ENCODE results near the gene RAB7B.

Gene RAB7B

DNA sequence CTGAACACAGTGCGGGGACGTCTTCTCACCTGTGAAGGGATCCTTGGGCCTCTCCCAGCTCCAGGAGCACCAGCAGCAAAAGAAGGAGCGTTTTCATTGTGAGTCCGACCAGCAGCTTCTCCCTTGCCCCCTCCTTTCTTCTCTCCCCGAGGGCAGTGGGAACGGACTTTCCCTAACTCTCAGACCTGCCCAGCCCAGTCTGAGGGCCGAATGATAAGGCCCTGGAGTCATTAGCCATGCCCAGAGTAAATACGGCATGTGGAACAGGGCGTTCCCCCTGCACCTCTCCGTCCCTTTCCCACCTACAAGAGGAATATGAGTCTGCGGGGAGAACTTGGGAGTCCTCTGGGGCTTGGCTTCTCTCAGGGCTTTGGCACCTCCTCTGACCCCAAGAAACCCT lies 20.5 kb upstream of the RAB7B start, which contains the start of gene CTSE:
Gene CTSE, minus strand, starts transcription at position 201 of the 400 bp plus-strand sequence. Its CDS starts 104 bp downstream, at position 97.
- TF ChIP-seq EZH2phosphoT487 (conservative IDR thresholded peaks at IDR 0.05; ENCODE audit: low read length) (no peak), CTCF (IDR thresholded peaks at IDR 0.05; ENCODE audit: insufficient read depth, low read length, poor library complexity, severe bottlenecking) (no peak)
- H4K20me1 ChIP-seq (ENCODE audit: low read depth, low read length): no peaks in the 10 kb centered on the region
- no peak within 1 kb of the TSS for H3K4me2 ChIP-seq (ENCODE audit: low read depth, low read length, poor library complexity, severe bottlenecking)
- no peak within 1 kb of the TSS for H3K4me3 ChIP-seq (ENCODE audit: insufficient read depth, low read length, poor library complexity, severe bottlenecking)
- H3K36me3 ChIP-seq (ENCODE audit: low read length): no peaks in the 10 kb centered on the region
- no peak within 1 kb of the TSS for H3K9ac ChIP-seq (ENCODE audit: low read length)
- no peaks in the 10 kb centered on the region for H3K79me2 ChIP-seq (ENCODE audit: insufficient read depth, low read length)
- no peaks in the 10 kb centered on the region for H3K27me3 ChIP-seq (ENCODE audit: low read length)
- H3K9me3 ChIP-seq (ENCODE audit: insufficient read depth, low read length): no peaks in the 10 kb centered on the region
- H2AFZ ChIP-seq (ENCODE audit: low read depth, low read length, severe bottlenecking): no peak within 1 kb of the TSS
- H3K27ac ChIP-seq (ENCODE audit: low read depth, low read length): no peak within 1 kb of the TSS
- no peaks in the 10 kb centered on the region for H3F3A ChIP-seq (ENCODE audit: insufficient read depth)
- no peaks in the 10 kb centered on the region for H3K9me2 ChIP-seq (replicated peaks; ENCODE audit: insufficient read depth, low read length)

DNA sequence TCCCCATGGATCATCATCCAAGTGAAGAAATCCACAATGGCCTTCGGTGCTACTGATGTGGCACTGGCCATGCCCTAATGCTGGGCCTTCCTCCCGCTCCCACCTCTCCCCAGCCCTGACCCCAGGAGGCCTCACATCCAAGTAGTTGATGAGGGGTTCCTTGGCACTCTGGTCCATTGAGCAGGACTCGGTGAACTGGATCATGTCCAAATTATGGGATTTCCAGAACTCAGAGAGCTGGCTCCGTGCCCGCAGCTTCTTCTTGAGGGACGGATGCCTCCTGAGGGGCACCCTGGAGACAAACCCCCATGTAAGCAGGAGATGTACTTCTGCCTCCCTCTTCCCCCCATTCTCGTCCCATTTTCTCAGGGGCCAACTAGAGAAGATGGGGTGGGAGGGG lies 19.6 kb upstream of the RAB7B start:
- no peak overlapping the region for H2AFZ ChIP-seq (ENCODE audit: low read depth, low read length, severe bottlenecking)
- H3K4me3 ChIP-seq (ENCODE audit: insufficient read depth, low read length, poor library complexity, severe bottlenecking): no peak overlapping the region
- no peaks in the 10 kb centered on the region for H3K9me3 ChIP-seq (ENCODE audit: insufficient read depth, low read length)
- H3K4me2 ChIP-seq (ENCODE audit: low read depth, low read length, poor library complexity, severe bottlenecking): no peak overlapping the region
- no peaks in the 10 kb centered on the region for H3K79me2 ChIP-seq (ENCODE audit: insufficient read depth, low read length)
- no peaks in the 10 kb centered on the region for H3K36me3 ChIP-seq (ENCODE audit: low read length)
- TF ChIP-seq EZH2phosphoT487 (conservative IDR thresholded peaks at IDR 0.05; ENCODE audit: low read length): no peak
- no peak for TF ChIP-seq CTCF (IDR thresholded peaks at IDR 0.05; ENCODE audit: insufficient read depth, low read length, poor library complexity, severe bottlenecking)
- H4K20me1 ChIP-seq (ENCODE audit: low read depth, low read length): no peaks in the 10 kb centered on the region
- H3K9ac ChIP-seq (ENCODE audit: low read length): no peak overlapping the region
- no peaks in the 10 kb centered on the region for H3K9me2 ChIP-seq (replicated peaks; ENCODE audit: insufficient read depth, low read length)
- H3K27me3 ChIP-seq (ENCODE audit: low read length): no peaks in the 10 kb centered on the region
- H3F3A ChIP-seq (ENCODE audit: insufficient read depth): no peaks in the 10 kb centered on the region
- H3K27ac ChIP-seq (ENCODE audit: low read depth, low read length): no peak overlapping the region

DNA sequence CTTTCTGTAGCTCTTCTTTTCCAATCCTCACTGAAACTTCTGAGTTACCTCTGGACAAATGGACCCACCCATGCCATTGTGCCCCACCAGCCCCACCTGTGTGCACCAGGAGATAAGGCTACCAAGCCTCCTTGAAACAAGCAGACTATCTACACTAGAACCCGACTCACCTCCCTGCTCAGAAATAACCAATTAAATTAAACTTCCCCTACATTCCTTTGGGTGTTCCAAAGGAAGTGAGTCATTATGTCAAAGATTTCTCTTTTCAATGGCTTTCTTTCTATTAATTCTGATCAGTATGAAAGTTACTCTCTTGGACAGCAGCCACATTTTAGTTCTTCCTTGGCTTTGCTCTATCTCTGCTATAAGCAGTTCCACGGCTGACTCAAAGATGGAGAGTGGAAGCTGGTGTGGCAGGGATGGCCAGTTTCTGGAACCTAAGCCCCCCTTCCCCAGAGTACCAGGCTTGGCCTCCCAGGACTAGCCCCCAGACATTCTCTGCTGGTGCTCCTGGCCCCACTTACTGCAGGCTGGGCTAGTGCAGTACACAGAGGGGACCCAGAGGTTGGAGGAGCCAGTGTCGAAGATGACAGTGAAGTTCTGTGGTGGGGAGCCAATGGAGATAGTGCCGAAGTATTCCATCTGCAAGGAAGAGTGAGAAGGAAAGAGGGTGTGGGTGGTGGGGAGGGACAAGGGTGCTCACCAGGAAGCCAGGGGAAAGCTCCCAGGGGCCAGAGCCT lies 18.6 kb upstream of the RAB7B start:
- Histone ChIP-seq H3F3A (ENCODE audit: insufficient read depth) (no peaks in the 10 kb centered on the region), H3K27ac (ENCODE audit: low read depth, low read length) (no peak overlapping the region), H4K20me1 (ENCODE audit: low read depth, low read length) (no peaks in the 10 kb centered on the region), H3K4me2 (ENCODE audit: low read depth, low read length, poor library complexity, severe bottlenecking) (no peak overlapping the region), H3K36me3 (ENCODE audit: low read length) (no peaks in the 10 kb centered on the region), H3K9ac (ENCODE audit: low read length) (no peak overlapping the region), H3K27me3 (ENCODE audit: low read length) (no peaks in the 10 kb centered on the region), H3K9me2 (replicated peaks; ENCODE audit: insufficient read depth, low read length) (no peaks in the 10 kb centered on the region), H3K79me2 (ENCODE audit: insufficient read depth, low read length) (no peaks in the 10 kb centered on the region), H3K9me3 (ENCODE audit: insufficient read depth, low read length) (no peaks in the 10 kb centered on the region), H2AFZ (ENCODE audit: low read depth, low read length, severe bottlenecking) (no peak overlapping the region), H3K4me3 (ENCODE audit: insufficient read depth, low read length, poor library complexity, severe bottlenecking) (no peak overlapping the region)
- TF ChIP-seq EZH2phosphoT487 (conservative IDR thresholded peaks at IDR 0.05; ENCODE audit: low read length) (no peak), CTCF (IDR thresholded peaks at IDR 0.05; ENCODE audit: insufficient read depth, low read length, poor library complexity, severe bottlenecking) (no peak)
